CD4-positive, alpha-beta T cell treated with Interleukin-15 for 1 hour (primary cell): ENCODE data around the gene KCNK4.
"Not testable (repeated sequence)": the region's sequence is repeated elsewhere in the genome, so short reads cannot be mapped to it uniquely, and the experiment has no call there.

Experiments
- DNase-seq: peaks from one replicate; pipeline ENCODE4 v3.0.0-alpha.2; 2020

KCNK4 gene

GRCh38 chr11:64292460-64293254 lies 1.6 kb downstream of the KCNK4 start:
- no peak for DNase-seq

- DNase-seq: no peak
Observed at GRCh38 chr11:64294774-64295173, 3.7 kb downstream of the KCNK4 start.

- no peak for DNase-seq
Observed at GRCh38 chr11:64295760-64296159, 4.7 kb downstream of the KCNK4 start.

- DNase-seq: no peak
Observed at GRCh38 chr11:64296236-64296635, 5.1 kb downstream of the KCNK4 start.

GRCh38 chr11:64296830-64297698 lies 6.0 kb downstream of the KCNK4 start:
- no peak for DNase-seq

GRCh38 chr11:64297699-64298358 lies 6.7 kb downstream of the KCNK4 start:
- no peak for DNase-seq

DNA sequence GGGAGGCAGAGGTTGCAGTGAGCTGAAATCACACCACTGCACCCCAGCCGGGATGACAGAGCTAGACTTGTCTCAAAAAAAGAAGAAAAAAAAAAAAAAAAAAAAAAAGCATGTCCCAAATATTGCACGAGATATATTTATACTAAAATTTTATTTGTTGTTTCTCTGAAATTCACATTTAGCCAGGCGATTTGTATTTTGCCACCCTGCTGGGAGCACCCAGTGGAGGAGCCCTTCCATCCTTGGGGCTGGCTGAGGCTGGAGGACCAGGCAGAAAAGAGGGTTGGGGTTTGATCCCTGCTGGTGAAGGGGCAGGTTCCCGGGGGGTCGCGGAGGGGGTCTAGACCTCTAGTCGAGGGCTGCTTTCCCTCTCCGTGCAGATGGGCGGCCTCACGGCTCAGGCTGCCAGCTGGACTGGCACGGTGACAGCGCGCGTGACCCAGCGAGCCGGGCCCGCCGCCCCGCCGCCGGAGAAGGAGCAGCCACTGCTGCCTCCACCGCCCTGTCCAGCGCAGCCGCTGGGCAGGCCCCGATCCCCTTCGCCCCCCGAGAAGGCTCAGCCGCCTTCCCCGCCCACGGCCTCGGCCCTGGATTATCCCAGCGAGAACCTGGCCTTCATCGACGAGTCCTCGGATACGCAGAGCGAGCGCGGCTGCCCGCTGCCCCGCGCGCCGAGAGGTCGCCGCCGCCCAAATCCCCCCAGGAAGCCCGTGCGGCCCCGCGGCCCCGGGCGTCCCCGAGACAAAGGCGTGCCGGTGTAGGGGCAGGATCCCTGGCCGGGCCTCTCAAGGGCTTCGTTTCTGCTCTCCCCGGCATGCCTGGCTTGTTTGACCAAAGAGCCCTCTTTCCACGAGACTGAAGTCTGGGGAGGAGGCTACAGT lies 8.1 kb downstream of the KCNK4 start:
- no peak for DNase-seq

GRCh38 chr11:64299847-64300648 lies 8.9 kb downstream of the KCNK4 start, which contains the start of gene CATSPERZ:
Gene CATSPERZ, plus strand, starts transcription at chr11:64300358. Its CDS starts 53 bp downstream, at chr11:64300411.
- no peak for DNase-seq

DNA sequence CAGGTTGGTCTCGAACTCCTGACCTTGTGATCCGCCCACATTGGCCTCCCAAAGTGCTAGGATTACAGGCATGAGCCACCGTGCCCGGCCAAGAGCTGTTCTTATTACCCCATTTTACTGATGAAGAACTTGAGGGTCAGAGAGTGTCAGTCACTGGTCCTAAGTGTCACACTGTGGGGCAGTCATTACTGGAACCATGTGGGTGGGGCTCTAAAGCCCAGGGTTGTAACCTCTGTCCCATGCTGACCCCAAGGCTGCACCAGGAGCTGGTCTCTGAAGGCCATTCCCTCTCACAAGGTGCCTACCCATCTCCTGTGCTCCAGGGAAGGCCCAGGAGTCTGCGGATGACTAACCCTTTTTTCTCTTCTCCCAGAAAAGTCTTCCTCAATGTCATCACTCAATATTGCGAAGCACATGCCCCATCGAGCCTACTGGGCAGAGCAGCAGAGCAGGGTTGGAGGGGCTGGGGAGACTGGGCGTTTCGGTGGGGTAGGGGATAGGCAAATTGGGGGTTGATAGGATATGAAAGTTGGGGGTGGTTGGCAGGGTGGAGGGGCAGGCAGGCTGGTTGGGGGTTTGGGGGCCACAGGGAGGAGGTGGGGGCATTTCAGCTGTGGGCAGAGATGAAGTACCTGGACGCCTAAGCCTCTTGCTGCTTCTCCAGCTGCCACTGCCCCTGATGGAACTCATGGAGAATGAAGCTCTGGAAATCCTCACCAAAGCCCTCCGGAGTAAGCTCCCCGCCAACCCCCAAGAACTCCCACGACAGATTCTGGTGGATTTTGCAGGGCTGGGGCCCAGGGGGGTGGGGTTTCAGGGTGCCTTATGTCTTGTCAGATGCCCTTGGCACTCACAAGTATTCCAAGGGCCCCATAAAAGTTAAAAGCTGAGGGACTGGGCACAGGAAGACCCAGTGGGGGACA lies 12.3 kb downstream of the KCNK4 start:
- DNase-seq: no peak

- DNase-seq: no peak
Observed at GRCh38 chr11:64304032-64304315, 12.9 kb downstream of the KCNK4 start.

DNA sequence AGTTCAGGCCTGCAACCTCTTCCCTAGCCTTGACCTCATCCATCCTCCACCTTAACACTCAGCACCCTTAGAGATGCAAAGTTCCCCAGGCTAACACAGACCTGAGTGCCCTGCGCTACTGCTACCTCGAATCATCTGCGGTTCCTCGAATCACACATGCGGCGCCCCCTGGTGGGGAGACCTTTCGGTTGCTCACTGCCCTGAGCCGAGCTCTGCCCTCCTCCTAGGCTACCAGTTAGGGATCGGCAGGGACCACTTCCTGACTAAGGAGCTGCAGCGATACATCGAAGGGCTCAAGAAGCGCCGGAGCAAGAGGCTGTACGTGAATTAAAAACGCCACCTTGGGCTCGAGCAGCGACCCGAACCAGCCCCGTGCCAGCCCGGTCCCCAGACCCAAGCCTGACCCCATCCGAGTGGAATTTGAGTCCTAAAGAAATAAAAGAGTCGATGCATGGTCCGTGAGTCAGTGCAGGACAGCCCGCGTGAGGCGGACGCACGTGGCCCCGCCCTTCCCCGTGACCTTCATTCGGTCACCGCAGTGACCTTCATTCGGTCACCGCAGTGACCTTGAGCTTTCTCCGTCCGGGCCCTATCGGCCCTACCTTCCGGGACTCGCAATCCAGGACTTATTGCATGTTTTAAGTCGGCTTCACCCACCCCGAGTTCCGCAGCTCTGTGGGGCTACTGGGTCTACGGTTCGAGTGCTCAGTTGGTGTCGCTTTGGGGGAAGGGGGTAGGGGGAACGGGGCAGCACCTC lies 13.4 kb downstream of the KCNK4 start:
- DNase-seq: peak; percentile 90

GRCh38 chr11:64305075-64305690 lies 14.1 kb downstream of the KCNK4 start, which contains the start of gene ESRRA:
Gene ESRRA, plus strand, starts transcription at chr11:64305524. Its CDS starts 1,656 bp downstream, at chr11:64307180.
- DNase-seq: peak; percentile 99

- peak; percentile 82 for DNase-seq
Observed at GRCh38 chr11:64305691-64306562, 14.8 kb downstream of the KCNK4 start.

GRCh38 chr11:64306563-64306875 lies 15.4 kb downstream of the KCNK4 start:
- no peak for DNase-seq

GRCh38 chr11:64306876-64307622 lies 15.9 kb downstream of the KCNK4 start:
- DNase-seq: no peak

- not testable (repeated sequence) for DNase-seq
Observed at GRCh38 chr11:64307795-64308194, 16.7 kb downstream of the KCNK4 start.

DNA sequence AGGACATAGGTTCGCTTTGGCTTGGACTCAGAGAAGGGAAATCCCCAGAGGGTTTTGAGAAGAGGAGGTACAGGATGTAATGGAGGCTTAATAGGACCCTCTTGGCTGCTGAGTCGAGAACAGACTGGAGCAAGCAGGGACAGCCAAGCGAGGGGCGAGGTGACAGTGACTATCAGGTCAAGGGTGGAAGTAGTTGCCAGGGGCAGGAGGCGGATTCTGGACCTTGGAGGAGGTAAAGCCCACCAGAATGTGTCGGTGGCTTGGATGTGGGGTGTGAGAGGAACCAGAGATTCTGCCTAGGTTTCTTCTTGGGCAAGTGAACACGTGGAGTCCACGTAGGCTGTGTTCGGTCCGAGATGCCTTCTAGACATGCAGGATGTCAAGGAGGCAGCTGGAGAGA lies 21.8 kb downstream of the KCNK4 start:
- no peak for DNase-seq
